WTC11 (cell line): ENCODE data around the gene CD82.

ENCODE experiments used
- ATF1 ChIP-seq: sonication (generic); formaldehyde crosslinking; IDR thresholded peaks from 2 replicates; pipeline ENCODE4 v1.8.1; 2023; ENCODE audit warnings: mild to moderate bottlenecking, moderate library complexity, missing genetic modification reagents
- ATF2 ChIP-seq: sonication (generic); formaldehyde crosslinking; IDR thresholded peaks from 2 replicates; pipeline ENCODE4 v1.8.1; 2022; ENCODE audit warnings: low read depth, missing genetic modification reagents, borderline replicate concordance
- CTCF ChIP-seq: fragments of 200-600 bp; IDR thresholded peaks from 2 replicates; pipeline ENCODE4 v1.8.0; 2022; ENCODE audit warnings: antibody characterized with exemption
- E2F5 ChIP-seq: sonication (generic); formaldehyde crosslinking; IDR thresholded peaks from 2 replicates; pipeline ENCODE4 v1.8.1; 2022; ENCODE audit warnings: mild to moderate bottlenecking, moderate library complexity, missing genetic modification reagents
- JUN ChIP-seq: sonication (generic); formaldehyde crosslinking; IDR thresholded peaks from 2 replicates; pipeline ENCODE4 v1.8.0; 2023; ENCODE audit warnings: mild to moderate bottlenecking, missing genetic modification reagents
- NR1H2 ChIP-seq: sonication (generic); formaldehyde crosslinking; IDR thresholded peaks from 2 replicates; pipeline ENCODE4 v1.9.0; 2021; ENCODE audit warnings: mild to moderate bottlenecking, moderate library complexity, missing genetic modification reagents
- NR2C2 ChIP-seq: sonication (generic); formaldehyde crosslinking; IDR thresholded peaks from 2 replicates; pipeline ENCODE4 v1.8.0; 2022; ENCODE audit warnings: mild to moderate bottlenecking, missing genetic modification reagents
- RELA ChIP-seq: sonication (generic); formaldehyde crosslinking; IDR thresholded peaks from 2 replicates; pipeline ENCODE4 v1.8.1; 2022; ENCODE audit warnings: missing genetic modification reagents, mild to moderate bottlenecking, borderline replicate concordance
- TEAD1 ChIP-seq: sonication (generic); formaldehyde crosslinking; IDR thresholded peaks from 2 replicates; pipeline ENCODE4 v1.8.0; 2022; ENCODE audit warnings: mild to moderate bottlenecking, missing genetic modification reagents
- ZBTB43 ChIP-seq: sonication (generic); formaldehyde crosslinking; IDR thresholded peaks from 2 replicates; pipeline ENCODE4 v1.8.1; 2023; ENCODE audit warnings: mild to moderate bottlenecking, missing genetic modification reagents
- ZNF121 ChIP-seq: sonication (generic); formaldehyde crosslinking; IDR thresholded peaks from 2 replicates; pipeline ENCODE4 v1.8.0; 2023; ENCODE audit warnings: missing genetic modification reagents
- ZNF263 ChIP-seq: sonication (generic); formaldehyde crosslinking; IDR thresholded peaks from 2 replicates; pipeline ENCODE4 v1.8.1; 2022; ENCODE audit warnings: low read depth, mild to moderate bottlenecking, moderate library complexity, missing genetic modification reagents

GRCh38 chr11:44591557-44591956 is 26.1 kb downstream of the CD82 start:
- TF ChIP-seq CTCF (no peak), NR1H2 (no peak), NR2C2 (CRISPR knock-in tag) (no peak), E2F5 (CRISPR knock-in tag) (no peak), TEAD1 (CRISPR knock-in tag) (no peak), ZNF263 (no peak), ATF2 (CRISPR knock-in tag) (no peak), ATF1 (CRISPR knock-in tag) (no peak), ZBTB43 (CRISPR knock-in tag) (no peak), RELA (CRISPR knock-in tag) (no peak), ZNF121 (CRISPR knock-in tag) (no peak), JUN (CRISPR knock-in tag) (no peak)
